Stomach smooth muscle (tissue), 2 donors: ENCODE measurements around the gene XKR8.

ENCODE experiments used
- H3K27ac ChIP-seq: one replicate; pipeline ENCODE4 v1.7.0; 2013; ENCODE audit warnings: mild to moderate bottlenecking, low read length, inconsistent platforms
- H3K27me3 ChIP-seq, 2 donors: one replicate each; pipeline ENCODE4 v1.7.0; 2013; ENCODE audit warnings: low read length in 2 of 2; ENCODE audit not compliant: insufficient read depth in 2 of 2, control insufficient read depth in 1 of 2
- H3K36me3 ChIP-seq, 2 donors: one replicate each; pipeline ENCODE4 v1.7.0; 2013; ENCODE audit warnings: low read length in 2 of 2; ENCODE audit not compliant: control insufficient read depth in 2 of 2, insufficient read depth in 2 of 2
- H3K4me1 ChIP-seq: one replicate; pipeline ENCODE4 v1.7.0; 2013; ENCODE audit warnings: low read length; ENCODE audit not compliant: control insufficient read depth, insufficient read depth
- H3K4me3 ChIP-seq, 2 donors: one replicate each; pipeline ENCODE4 v1.7.0; 2013; ENCODE audit warnings: low read length in 2 of 2
- H3K9ac ChIP-seq, 2 donors: one replicate each; pipeline ENCODE4 v1.7.0; 2013; ENCODE audit warnings: low read length in 2 of 2, mild to moderate bottlenecking in 1 of 2
- H3K9me3 ChIP-seq, 2 donors: one replicate each; pipeline ENCODE4 v1.7.0; 2013; ENCODE audit warnings: low read length in 2 of 2; ENCODE audit not compliant: control insufficient read depth in 2 of 2
- donor health status: healthy.
- donor health status: Pancreatic carcinoma.

XKR8 gene

GRCh38 chr1:27959792-27960603, at the start of gene XKR8:
Gene XKR8 (plus strand): TSS chr1:27959973. CDS start chr1:27960070, 97 bp downstream.
- Histone ChIP-seq H3K4me1 (peaks cover 19% of the 10 kb centered on the region), H3K36me3 (peaks cover 4 to 10% of the 10 kb centered on the region in 2 donors), H3K27ac (peak within 1 kb of the TSS; percentile 80), H3K4me3 (peak within 1 kb of the TSS; percentile 83 to 90), H3K27me3 (no peaks in the 10 kb centered on the region), H3K9me3 (no peaks in the 10 kb centered on the region), H3K9ac (peak within 1 kb of the TSS; percentile 90 to 92)

- Histone ChIP-seq H3K27ac (no peak overlapping the region), H3K4me1 (peaks cover 11% of the 10 kb centered on the region), H3K27me3 (no peaks in the 10 kb centered on the region), H3K36me3 (peaks cover 7 to 12% of the 10 kb centered on the region in 2 donors), H3K4me3 (no peak overlapping the region), H3K9ac (no peak overlapping the region), H3K9me3 (peaks cover 0 to 4% of the 10 kb centered on the region in 2 donors)
These were observed 47.3 kb upstream of the XKR8 start for GRCh38 chr1:27912429-27912828.

- H3K27me3 ChIP-seq: no peaks in the 10 kb centered on the region
- peaks cover 0 to 4% of the 10 kb centered on the region in 2 donors for H3K9me3 ChIP-seq
- peak overlapping the region; percentile 71 for H3K27ac ChIP-seq
- H3K36me3 ChIP-seq: peaks cover 0 to 2% of the 10 kb centered on the region in 2 donors
- peaks cover 11% of the 10 kb centered on the region for H3K4me1 ChIP-seq
- H3K9ac ChIP-seq: peak overlapping the region in 1 of 2 donors; percentile 51
- H3K4me3 ChIP-seq: peak overlapping the region; percentile 91 to 97
These were observed 44.6 kb upstream of the XKR8 start for GRCh38 chr1:27915082-27915575.

GRCh38 chr1:27922272-27922671, 37.5 kb upstream of the XKR8 start:
- Histone ChIP-seq H3K9me3 (no peaks in the 10 kb centered on the region), H3K36me3 (no peaks in the 10 kb centered on the region), H3K4me1 (no peaks in the 10 kb centered on the region), H3K27me3 (no peaks in the 10 kb centered on the region), H3K9ac (no peak overlapping the region), H3K4me3 (no peak overlapping the region), H3K27ac (no peak overlapping the region)

- Histone ChIP-seq H3K4me3 (no peak overlapping the region), H3K36me3 (no peaks in the 10 kb centered on the region), H3K9ac (no peak overlapping the region), H3K4me1 (no peaks in the 10 kb centered on the region), H3K27ac (no peak overlapping the region), H3K9me3 (no peaks in the 10 kb centered on the region), H3K27me3 (peaks cover 0 to 3% of the 10 kb centered on the region in 2 donors)
These were observed 31.4 kb upstream of the XKR8 start for GRCh38 chr1:27928216-27928954.

GRCh38 chr1:27931184-27931583, 28.6 kb upstream of the XKR8 start:
- Histone ChIP-seq H3K27ac (no peak overlapping the region), H3K4me1 (peaks cover 3% of the 10 kb centered on the region)

GRCh38 chr1:27931759-27932158, 28.0 kb upstream of the XKR8 start:
- Histone ChIP-seq H3K9ac (no peak overlapping the region), H3K4me3 (no peak overlapping the region), H3K27me3 (peaks cover 6 to 18% of the 10 kb centered on the region in 2 donors), H3K27ac (no peak overlapping the region), H3K36me3 (no peaks in the 10 kb centered on the region), H3K9me3 (no peaks in the 10 kb centered on the region), H3K4me1 (peaks cover 3% of the 10 kb centered on the region)

More at GRCh38 chr1:27931184-27931583, 28.6 kb upstream of the XKR8 start:
- no peaks in the 10 kb centered on the region for H3K36me3 ChIP-seq
- H3K9me3 ChIP-seq: no peaks in the 10 kb centered on the region
- H3K27me3 ChIP-seq: peaks cover 6 to 17% of the 10 kb centered on the region in 2 donors
- H3K4me3 ChIP-seq: no peak overlapping the region
- H3K9ac ChIP-seq: no peak overlapping the region

GRCh38 chr1:27934818-27935549, 24.8 kb upstream of the XKR8 start, which contains the start of gene SMPDL3B:
Gene SMPDL3B (plus strand): TSS chr1:27935000. CDS start chr1:27935184, 184 bp downstream.
- no peaks in the 10 kb centered on the region for H3K9me3 ChIP-seq
- no peak within 1 kb of the TSS for H3K9ac ChIP-seq
- H3K36me3 ChIP-seq: no peaks in the 10 kb centered on the region
- peaks cover 6 to 22% of the 10 kb centered on the region in 2 donors for H3K27me3 ChIP-seq
- peaks cover 3% of the 10 kb centered on the region for H3K4me1 ChIP-seq
- peak within 1 kb of the TSS in 1 of 2 donors; percentile 15 for H3K4me3 ChIP-seq
- no peak within 1 kb of the TSS for H3K27ac ChIP-seq

GRCh38 chr1:27935721-27936120, 24.1 kb upstream of the XKR8 start:
- Histone ChIP-seq H3K36me3 (no peaks in the 10 kb centered on the region), H3K4me3 (no peak overlapping the region), H3K27ac (no peak overlapping the region), H3K27me3 (peaks cover 6 to 22% of the 10 kb centered on the region in 2 donors), H3K4me1 (peaks cover 3% of the 10 kb centered on the region), H3K9me3 (no peaks in the 10 kb centered on the region), H3K9ac (no peak overlapping the region)

GRCh38 chr1:27936370-27936769, 23.4 kb upstream of the XKR8 start:
- H3K4me1 ChIP-seq: peaks cover 3% of the 10 kb centered on the region
- H3K36me3 ChIP-seq: no peaks in the 10 kb centered on the region
- no peak overlapping the region for H3K4me3 ChIP-seq
- H3K27me3 ChIP-seq: peaks cover 6 to 22% of the 10 kb centered on the region in 2 donors
- H3K27ac ChIP-seq: no peak overlapping the region
- H3K9me3 ChIP-seq: no peaks in the 10 kb centered on the region
- H3K9ac ChIP-seq: no peak overlapping the region
